Nephron (organoid): ENCODE measurements around the gene G2E3.
"Not testable (repeated sequence)": the region's sequence is repeated elsewhere in the genome, so short reads cannot be mapped to it uniquely, and the experiment has no call there.

ENCODE experiments used
- H3K27ac Mint-ChIP-seq, 3 experiments: 2 replicates each; pipeline ENCODE4 v1.8.0; 2020; ENCODE audit warnings: mixed read lengths in 3 of 3, mild to moderate bottlenecking in 2 of 3, moderate library complexity in 1 of 3
- H3K27me3 Mint-ChIP-seq: 2 replicates; pipeline ENCODE4 v1.8.0; 2021; ENCODE audit warnings: low read depth, mild to moderate bottlenecking, moderate library complexity, mixed read lengths
- H3K36me3 Mint-ChIP-seq: 2 replicates; pipeline ENCODE4 v1.8.0; 2020; ENCODE audit warnings: low read depth, mixed read lengths
- H3K4me1 Mint-ChIP-seq: 2 replicates; pipeline ENCODE4 v1.8.0; 2020; ENCODE audit warnings: mixed read lengths
- H3K4me3 Mint-ChIP-seq, 3 experiments: 2 replicates each; pipeline ENCODE4 v1.8.0; 2020; ENCODE audit warnings: mild to moderate bottlenecking in 3 of 3, mixed read lengths in 3 of 3, moderate library complexity in 2 of 3
- H3K9me3 Mint-ChIP-seq: 2 replicates; pipeline ENCODE4 v1.8.0; 2020; ENCODE audit warnings: mixed read lengths
- TF ChIP-seq, protein P1 (sequence below), 3 experiments: fragments of 200-600 bp; sonication (generic); IDR thresholded peaks; one replicate each; pipeline ENCODE4 v1.5.0; 2021; ENCODE audit warnings: antibody characterized with exemption in 3 of 3; ENCODE audit not compliant: unreplicated experiment in 3 of 3

Gene G2E3

DNA sequence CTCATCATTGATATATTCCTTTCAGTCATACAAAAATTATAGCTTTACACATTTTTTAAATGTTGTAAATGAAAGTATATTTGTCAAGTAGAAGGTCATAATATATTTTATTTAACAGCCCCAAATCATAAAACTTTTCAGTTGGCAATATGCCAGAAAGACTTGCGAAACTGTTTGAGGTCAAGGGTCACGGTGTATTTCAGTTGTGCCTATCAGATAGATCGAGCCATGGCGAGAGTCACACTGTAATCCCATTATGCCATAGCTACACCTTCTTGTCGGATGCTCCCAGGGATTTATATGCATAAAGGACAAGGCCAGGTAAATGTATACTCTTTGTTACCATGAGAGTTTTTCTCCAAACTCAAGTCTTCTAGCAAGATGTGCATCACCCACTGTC lies 26.7 kb upstream of the G2E3 start:
- H3K4me3 Mint-ChIP-seq = no peak overlapping the region
- TF ChIP-seq, protein P1, sequence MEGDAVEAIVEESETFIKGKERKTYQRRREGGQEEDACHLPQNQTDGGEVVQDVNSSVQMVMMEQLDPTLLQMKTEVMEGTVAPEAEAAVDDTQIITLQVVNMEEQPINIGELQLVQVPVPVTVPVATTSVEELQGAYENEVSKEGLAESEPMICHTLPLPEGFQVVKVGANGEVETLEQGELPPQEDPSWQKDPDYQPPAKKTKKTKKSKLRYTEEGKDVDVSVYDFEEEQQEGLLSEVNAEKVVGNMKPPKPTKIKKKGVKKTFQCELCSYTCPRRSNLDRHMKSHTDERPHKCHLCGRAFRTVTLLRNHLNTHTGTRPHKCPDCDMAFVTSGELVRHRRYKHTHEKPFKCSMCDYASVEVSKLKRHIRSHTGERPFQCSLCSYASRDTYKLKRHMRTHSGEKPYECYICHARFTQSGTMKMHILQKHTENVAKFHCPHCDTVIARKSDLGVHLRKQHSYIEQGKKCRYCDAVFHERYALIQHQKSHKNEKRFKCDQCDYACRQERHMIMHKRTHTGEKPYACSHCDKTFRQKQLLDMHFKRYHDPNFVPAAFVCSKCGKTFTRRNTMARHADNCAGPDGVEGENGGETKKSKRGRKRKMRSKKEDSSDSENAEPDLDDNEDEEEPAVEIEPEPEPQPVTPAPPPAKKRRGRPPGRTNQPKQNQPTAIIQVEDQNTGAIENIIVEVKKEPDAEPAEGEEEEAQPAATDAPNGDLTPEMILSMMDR (IDR thresholded peaks at IDR 0.05; ENCODE audit: unreplicated experiment in 3 of 3) = no peak
- no peaks in the 10 kb centered on the region for H3K9me3 Mint-ChIP-seq
- H3K36me3 Mint-ChIP-seq = no peaks in the 10 kb centered on the region
- H3K27me3 Mint-ChIP-seq = no peaks in the 10 kb centered on the region
- H3K27ac Mint-ChIP-seq = no peak overlapping the region
- H3K4me1 Mint-ChIP-seq = no peaks in the 10 kb centered on the region

DNA sequence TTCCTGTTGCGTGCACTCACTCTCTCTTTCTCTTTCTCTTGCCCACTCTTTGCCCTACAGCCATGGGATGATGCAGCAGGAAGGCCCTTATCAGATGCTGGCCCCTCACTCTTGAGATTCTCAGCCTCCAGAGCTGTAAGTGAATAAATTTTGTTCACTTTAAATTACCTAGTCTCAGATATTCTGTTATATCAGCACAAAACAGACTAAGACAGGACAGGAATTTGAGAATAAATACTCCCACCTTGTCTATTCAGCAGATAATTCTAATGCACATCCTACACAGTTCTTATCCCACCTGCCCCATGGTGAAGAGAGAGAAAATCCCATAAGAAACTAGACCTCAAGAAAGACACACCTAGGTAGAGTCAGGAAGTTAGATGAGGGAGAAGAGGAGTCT lies 25.8 kb upstream of the G2E3 start:
- no peaks in the 10 kb centered on the region for H3K27me3 Mint-ChIP-seq
- H3K4me1 Mint-ChIP-seq = no peaks in the 10 kb centered on the region
- TF ChIP-seq, protein P1 (IDR thresholded peaks at IDR 0.05; ENCODE audit: unreplicated experiment in 3 of 3) = no peak
- no peak overlapping the region for H3K27ac Mint-ChIP-seq
- no peaks in the 10 kb centered on the region for H3K9me3 Mint-ChIP-seq
- no peak overlapping the region for H3K4me3 Mint-ChIP-seq
- no peaks in the 10 kb centered on the region for H3K36me3 Mint-ChIP-seq

DNA sequence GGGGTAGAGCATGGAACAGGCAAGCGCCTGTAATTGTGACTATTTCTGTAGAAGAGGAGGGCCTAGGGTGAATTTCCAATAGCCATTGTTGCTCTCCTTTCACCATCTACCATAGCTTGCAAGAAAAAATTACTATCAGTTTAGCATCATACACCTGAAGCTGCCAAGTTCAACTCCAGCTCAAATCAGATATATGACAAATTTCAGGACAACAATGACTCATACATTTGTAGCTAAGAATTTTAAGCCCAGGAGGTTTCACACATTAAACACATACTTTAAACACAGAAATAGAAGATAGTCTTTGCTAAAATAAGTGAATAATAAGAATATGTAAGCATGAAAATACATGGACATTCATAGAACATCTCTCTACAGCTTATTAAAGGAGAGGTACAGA lies 17.6 kb upstream of the G2E3 start:
- peaks cover 3% of the 10 kb centered on the region for H3K9me3 Mint-ChIP-seq
- H3K36me3 Mint-ChIP-seq = no peaks in the 10 kb centered on the region
- H3K27ac Mint-ChIP-seq = no peak overlapping the region
- no peaks in the 10 kb centered on the region for H3K4me1 Mint-ChIP-seq
- H3K27me3 Mint-ChIP-seq = peaks cover 8% of the 10 kb centered on the region
- TF ChIP-seq, protein P1 (IDR thresholded peaks at IDR 0.05; ENCODE audit: unreplicated experiment in 3 of 3) = no peak
- H3K4me3 Mint-ChIP-seq = no peak overlapping the region

DNA sequence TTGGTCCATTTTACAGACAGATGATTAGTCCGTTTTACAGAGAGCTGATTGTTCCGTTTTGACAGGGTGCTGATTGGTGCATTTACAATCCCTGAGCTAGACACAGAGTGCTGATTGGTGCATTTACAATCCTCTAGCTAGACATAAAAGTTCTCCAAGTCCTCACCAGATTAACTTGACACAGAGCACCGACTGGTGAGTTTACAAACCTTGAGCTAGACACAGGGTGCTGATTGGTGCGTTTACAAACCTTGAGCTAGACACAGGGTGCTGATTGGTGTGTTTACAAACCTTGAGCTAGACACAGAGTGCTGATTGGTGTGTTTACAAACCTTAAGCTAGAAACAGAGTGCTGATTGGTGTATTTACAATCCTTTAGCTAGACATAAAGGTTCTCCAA lies 12.2 kb upstream of the G2E3 start:
- not testable (repeated sequence) for H3K4me1 Mint-ChIP-seq, H3K9me3 Mint-ChIP-seq

DNA sequence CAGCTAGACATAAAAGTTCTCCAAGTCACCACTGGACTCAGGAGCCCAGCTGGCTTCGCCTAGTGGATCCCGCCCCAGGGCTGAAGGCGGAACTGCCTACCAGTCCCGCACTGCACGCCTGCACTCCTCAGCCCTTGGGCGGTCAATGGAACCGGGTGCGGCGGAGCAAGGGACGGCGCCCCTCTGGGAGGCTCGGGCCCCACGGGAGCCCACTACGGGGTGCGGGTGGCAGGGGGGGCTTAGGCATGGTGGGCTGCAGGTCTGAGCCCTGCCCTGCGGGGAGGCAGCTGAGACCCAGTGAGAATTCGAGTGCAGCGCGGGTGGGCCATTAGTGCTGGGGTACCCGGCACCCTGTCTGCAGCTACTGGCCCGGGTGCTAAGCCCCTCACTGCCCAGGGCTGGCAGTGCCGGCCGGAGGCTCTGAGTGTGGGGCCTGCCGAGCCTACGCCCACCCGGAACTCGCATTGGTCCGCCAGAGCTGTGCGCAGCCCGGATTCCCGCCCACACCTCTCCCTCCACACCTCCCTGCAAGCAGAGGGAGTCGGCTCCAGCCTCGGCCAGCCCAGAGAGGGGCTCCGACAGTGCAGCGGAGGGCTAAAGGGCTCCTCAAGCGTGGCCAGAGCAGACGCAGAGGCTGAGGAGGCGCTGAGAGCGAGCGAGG lies 11.4 kb upstream of the G2E3 start:
- Mint-ChIP-seq H3K9me3 (peaks cover 9% of the 10 kb centered on the region), H3K4me3 (no peak overlapping the region), H3K4me1 (no peaks in the 10 kb centered on the region), H3K27me3 (no peaks in the 10 kb centered on the region), H3K36me3 (no peaks in the 10 kb centered on the region), H3K27ac (no peak overlapping the region)
- TF ChIP-seq, protein P1 (IDR thresholded peaks at IDR 0.05; ENCODE audit: unreplicated experiment in 3 of 3) = no peak

More for the DNA sequence above, 12.2 kb upstream of the G2E3 start:
- H3K27me3 Mint-ChIP-seq, H3K27ac Mint-ChIP-seq, H3K36me3 Mint-ChIP-seq, H3K4me3 Mint-ChIP-seq: not testable (repeated sequence)

DNA sequence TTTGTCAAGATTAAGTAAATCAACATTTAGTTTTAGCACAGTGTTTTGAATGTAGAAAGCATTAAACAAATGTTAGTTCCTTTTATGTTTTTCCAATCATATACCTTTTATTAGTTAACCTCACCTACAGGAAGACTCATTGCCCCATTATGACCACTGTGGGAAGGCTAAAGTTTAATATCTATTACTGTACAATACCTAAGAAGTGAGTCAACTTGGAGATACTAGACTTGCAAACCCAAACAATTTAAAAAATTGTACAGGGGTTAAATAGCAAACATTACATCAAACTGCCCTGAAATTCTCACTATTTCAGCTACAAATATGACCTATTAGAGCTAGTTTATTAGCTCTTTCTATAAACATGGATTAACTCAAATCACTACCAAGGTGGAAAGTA lies 8.6 kb upstream of the G2E3 start:
- Mint-ChIP-seq H3K4me3 (no peak overlapping the region), H3K9me3 (peaks cover 9% of the 10 kb centered on the region), H3K27me3 (peaks cover 4% of the 10 kb centered on the region), H3K27ac (no peak overlapping the region), H3K4me1 (no peaks in the 10 kb centered on the region), H3K36me3 (no peaks in the 10 kb centered on the region)
- TF ChIP-seq, protein P1 (IDR thresholded peaks at IDR 0.05; ENCODE audit: unreplicated experiment in 3 of 3) = no peak
